Measurements from ENCODE around the gene ZCCHC4. TPM values are rescaled to one million over a fixed set of nuclear protein-coding genes. Genes with fewer than 3 reads are reported as not detected.

ZCCHC4 gene
- total and polyA plus RNA-seq, 2 donors from 2014 or later: 4.3 to 8.4 TPM

DNA sequence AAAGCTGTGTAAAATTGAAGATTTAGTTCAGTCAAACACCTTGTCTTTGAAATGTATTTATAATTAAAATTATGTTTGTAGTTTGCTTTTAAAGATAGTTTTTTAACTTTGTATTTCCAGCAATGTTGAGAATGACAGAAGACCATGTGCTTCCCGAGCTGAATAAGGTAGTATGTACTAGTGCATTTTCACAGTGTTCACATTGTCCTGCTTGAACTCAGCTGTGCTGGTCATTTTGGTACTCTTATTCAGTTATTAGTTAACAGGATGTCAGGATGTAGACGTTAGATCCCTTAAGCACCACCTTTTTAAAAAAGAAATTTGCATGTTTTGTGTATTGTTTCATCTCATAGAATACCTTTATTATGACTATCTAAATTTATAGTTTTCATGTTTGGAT lies 92.9 kb downstream of the ZCCHC4 start:
- intact Hi-C loops (cut with DNase I): no loop called here
- FAIRE-seq (no peak), DNase-seq (no peak)
- TF ChIP-seq, protein P1, sequence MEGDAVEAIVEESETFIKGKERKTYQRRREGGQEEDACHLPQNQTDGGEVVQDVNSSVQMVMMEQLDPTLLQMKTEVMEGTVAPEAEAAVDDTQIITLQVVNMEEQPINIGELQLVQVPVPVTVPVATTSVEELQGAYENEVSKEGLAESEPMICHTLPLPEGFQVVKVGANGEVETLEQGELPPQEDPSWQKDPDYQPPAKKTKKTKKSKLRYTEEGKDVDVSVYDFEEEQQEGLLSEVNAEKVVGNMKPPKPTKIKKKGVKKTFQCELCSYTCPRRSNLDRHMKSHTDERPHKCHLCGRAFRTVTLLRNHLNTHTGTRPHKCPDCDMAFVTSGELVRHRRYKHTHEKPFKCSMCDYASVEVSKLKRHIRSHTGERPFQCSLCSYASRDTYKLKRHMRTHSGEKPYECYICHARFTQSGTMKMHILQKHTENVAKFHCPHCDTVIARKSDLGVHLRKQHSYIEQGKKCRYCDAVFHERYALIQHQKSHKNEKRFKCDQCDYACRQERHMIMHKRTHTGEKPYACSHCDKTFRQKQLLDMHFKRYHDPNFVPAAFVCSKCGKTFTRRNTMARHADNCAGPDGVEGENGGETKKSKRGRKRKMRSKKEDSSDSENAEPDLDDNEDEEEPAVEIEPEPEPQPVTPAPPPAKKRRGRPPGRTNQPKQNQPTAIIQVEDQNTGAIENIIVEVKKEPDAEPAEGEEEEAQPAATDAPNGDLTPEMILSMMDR (IDR thresholded peaks at IDR 0.05; ENCODE audit: borderline replicate concordance, extremely low read depth, insufficient read depth): no peak
- Histone ChIP-seq H3K27ac (ENCODE audit: low read depth in 2 of 2, low read length in 2 of 2) (no peak overlapping the region), H3K9me3 (ENCODE audit: control insufficient read depth in 2 of 3, insufficient read depth in 1 of 3, low read length in 3 of 3) (no peaks in the 10 kb centered on the region), H3K36me3 (ENCODE audit: control insufficient read depth in 2 of 3, insufficient read depth in 3 of 3, low read length in 3 of 3) (peaks cover 8 to 34% (median 14%) of the 10 kb centered on the region in 3 donors), H3K4me3 (ENCODE audit: low read length in 3 of 3) (no peak overlapping the region), H3K4me1 (ENCODE audit: control insufficient read depth in 2 of 3, insufficient read depth in 2 of 3, low read depth in 1 of 3, low read length in 3 of 3) (no peaks in the 10 kb centered on the region), H3K27me3 (ENCODE audit: control insufficient read depth, insufficient read depth, low read length) (no peaks in the 10 kb centered on the region), H3K9ac (ENCODE audit: low read length in 3 of 3) (no peak overlapping the region)

DNA sequence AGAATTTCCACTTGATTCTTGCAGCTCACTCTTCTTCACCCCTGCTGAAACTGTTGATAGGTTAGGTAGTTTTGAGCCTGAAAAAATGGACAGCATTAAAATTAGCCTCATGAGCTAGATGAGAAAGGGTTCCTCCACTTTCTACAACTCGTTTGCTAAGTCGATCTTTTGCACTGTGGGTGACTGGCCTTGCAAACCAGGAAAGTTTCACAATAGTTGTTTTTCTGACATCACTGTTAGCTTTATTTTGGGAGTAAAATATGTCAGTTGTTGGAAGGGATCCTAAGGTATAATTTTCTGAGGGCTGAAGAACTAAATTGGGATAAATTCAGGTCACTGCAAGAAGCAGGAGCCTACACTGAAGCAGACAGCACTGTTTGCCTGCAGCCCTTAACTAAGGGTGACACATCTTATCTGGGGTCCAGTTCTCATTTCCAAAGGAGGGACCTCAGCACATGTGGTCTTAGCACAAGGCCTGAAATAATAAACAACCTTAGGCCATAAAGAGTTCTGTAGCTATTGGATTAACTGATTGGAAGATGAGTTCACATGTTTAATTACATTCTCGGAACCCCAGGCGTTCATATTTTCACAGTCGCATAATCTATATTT lies 93.6 kb downstream of the ZCCHC4 start:
- FAIRE-seq (no peak), DNase-seq (no peak)
- H3K27me3 ChIP-seq (ENCODE audit: control insufficient read depth, insufficient read depth, low read length): no peaks in the 10 kb centered on the region
- no peaks in the 10 kb centered on the region for H3K4me1 ChIP-seq (ENCODE audit: control insufficient read depth in 2 of 3, insufficient read depth in 2 of 3, low read depth in 1 of 3, low read length in 3 of 3)
- intact Hi-C loops (cut with DNase I): no loop called here
- no peak overlapping the region for H3K27ac ChIP-seq (ENCODE audit: low read depth in 2 of 2, low read length in 2 of 2)
- no peaks in the 10 kb centered on the region for H3K9me3 ChIP-seq (ENCODE audit: control insufficient read depth in 2 of 3, insufficient read depth in 1 of 3, low read length in 3 of 3)
- H3K9ac ChIP-seq (ENCODE audit: low read length in 3 of 3): no peak overlapping the region
- TF ChIP-seq, protein P1 (IDR thresholded peaks at IDR 0.05; ENCODE audit: borderline replicate concordance, extremely low read depth, insufficient read depth): no peak
- H3K36me3 ChIP-seq (ENCODE audit: control insufficient read depth in 2 of 3, insufficient read depth in 3 of 3, low read length in 3 of 3): peaks cover 8 to 39% (median 15%) of the 10 kb centered on the region in 3 donors
- H3K4me3 ChIP-seq (ENCODE audit: low read length in 3 of 3): no peak overlapping the region

DNA sequence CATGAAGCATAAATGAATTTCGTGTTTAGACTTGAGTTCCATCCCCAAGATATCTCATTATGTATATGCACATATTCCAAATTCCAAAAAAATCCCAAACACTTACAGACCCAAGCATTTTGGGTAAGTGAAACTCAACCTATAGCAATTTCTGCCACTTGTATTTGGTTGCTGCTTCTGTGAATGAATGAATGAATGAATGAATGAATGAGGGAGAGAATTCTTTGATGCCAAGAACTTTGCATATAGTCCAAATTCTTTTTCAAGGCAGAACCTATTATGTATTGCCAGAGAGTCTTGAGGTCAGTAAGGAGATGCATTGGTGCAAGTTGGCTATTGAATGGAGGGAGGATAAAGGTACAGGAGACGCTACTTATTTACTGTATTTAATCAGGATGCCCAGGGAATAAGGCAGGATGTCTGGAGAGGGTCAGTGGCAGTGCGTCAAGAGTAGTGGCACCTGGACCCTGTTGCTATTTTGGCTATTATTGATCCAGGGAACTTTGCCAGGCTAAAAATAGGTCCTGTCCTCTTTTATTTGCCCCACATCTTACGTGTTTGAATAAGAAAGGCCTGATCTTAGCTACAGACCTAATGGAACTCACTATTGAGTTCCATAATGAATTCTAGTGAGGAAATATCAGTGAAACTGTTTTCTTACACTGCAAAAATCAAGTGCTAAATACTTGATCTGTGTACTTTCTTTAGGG lies 98.4 kb downstream of the ZCCHC4 start:
- H3K4me3 ChIP-seq (ENCODE audit: low read length in 3 of 3): no peak overlapping the region
- no peaks in the 10 kb centered on the region for H3K9me3 ChIP-seq (ENCODE audit: control insufficient read depth in 2 of 3, insufficient read depth in 1 of 3, low read length in 3 of 3)
- H3K27me3 ChIP-seq (ENCODE audit: control insufficient read depth, insufficient read depth, low read length): no peaks in the 10 kb centered on the region
- no peak for DNase-seq
- no peak overlapping the region for H3K27ac ChIP-seq (ENCODE audit: low read depth in 2 of 2, low read length in 2 of 2)
- no peak for FAIRE-seq
- intact Hi-C loops (cut with DNase I): no loop called here
- peaks cover 6 to 42% (median 26%) of the 10 kb centered on the region in 3 donors for H3K36me3 ChIP-seq (ENCODE audit: control insufficient read depth in 2 of 3, insufficient read depth in 3 of 3, low read length in 3 of 3)
- no peaks in the 10 kb centered on the region for H3K4me1 ChIP-seq (ENCODE audit: control insufficient read depth in 2 of 3, insufficient read depth in 2 of 3, low read depth in 1 of 3, low read length in 3 of 3)
- no peak overlapping the region for H3K9ac ChIP-seq (ENCODE audit: low read length in 3 of 3)
- TF ChIP-seq, protein P1 (IDR thresholded peaks at IDR 0.05; ENCODE audit: borderline replicate concordance, extremely low read depth, insufficient read depth): no peak

All from kidney (tissue), 14 donors.